Activated B cell treated with CpG ODN at 0.5 μM for 24 hours (primary cell): Measurements from ENCODE around the gene ISG20L2. TPM values are rescaled to one million over a fixed set of nuclear protein-coding genes. Genes with fewer than 3 reads are reported as not detected.

Experiments used
- ATAC-seq: fragments of 200-7000 bp; cut with Tn5 transposase; one replicate; pipeline ENCODE4 v1.10.0; 2021; ENCODE audit warnings: low read depth, mild to moderate bottlenecking, moderate library complexity
- CTCF ChIA-PET: fragments of 350-600 bp; sonication (Branson Sonifier 250); formaldehyde crosslinking; loops from one replicate; lab custom pipeline; 2021; ENCODE audit warnings: antibody characterized with exemption; lab: Charles Lee
- POLR2A ChIA-PET: fragments of 350-600 bp; sonication (Branson Sonifier 250); formaldehyde crosslinking; loops from one replicate; lab custom pipeline; 2021; ENCODE audit warnings: antibody characterized with exemption; lab: Charles Lee
- DNase-seq: peaks from one replicate; pipeline ENCODE4 v3.0.0; 2022
- H3K27ac Mint-ChIP-seq: one replicate; pipeline ENCODE4 v1.8.0; 2020; ENCODE audit warnings: mixed read lengths
- H3K27me3 Mint-ChIP-seq: one replicate; pipeline ENCODE4 v1.8.0; 2021; ENCODE audit warnings: mixed read lengths
- H3K36me3 Mint-ChIP-seq: one replicate; pipeline ENCODE4 v1.8.0; 2021; ENCODE audit warnings: low read depth, mixed read lengths
- H3K4me1 Mint-ChIP-seq: one replicate; pipeline ENCODE4 v1.8.0; 2021; ENCODE audit warnings: mixed read lengths
- H3K4me3 Mint-ChIP-seq: one replicate; pipeline ENCODE4 v1.8.0; 2020; ENCODE audit warnings: mild to moderate bottlenecking, mixed read lengths
- H3K9me3 Mint-ChIP-seq: one replicate; pipeline ENCODE4 v1.8.0; 2020; ENCODE audit warnings: mixed read lengths
- intact Hi-C: fragments of 100-400 bp; cut with micrococcal nuclease; formaldehyde crosslinking; loops from one replicate; pipeline ENCODE4 v1.15.1; 2024
- total RNA-seq: library from RNA; stranded (reverse); gene quantifications from 2 replicates; pipeline ENCODE4 v1.2.3, GENCODE V29; 2022
- TF ChIP-seq, protein P1 (sequence below): fragments of 200-600 bp; IDR thresholded peaks from one replicate; pipeline ENCODE4 v1.8.0; 2022; ENCODE audit warnings: antibody characterized with exemption, mild to moderate bottlenecking

Gene ISG20L2
- total RNA-seq, 1 donor from 2014 or later = 53.0 TPM

DNA sequence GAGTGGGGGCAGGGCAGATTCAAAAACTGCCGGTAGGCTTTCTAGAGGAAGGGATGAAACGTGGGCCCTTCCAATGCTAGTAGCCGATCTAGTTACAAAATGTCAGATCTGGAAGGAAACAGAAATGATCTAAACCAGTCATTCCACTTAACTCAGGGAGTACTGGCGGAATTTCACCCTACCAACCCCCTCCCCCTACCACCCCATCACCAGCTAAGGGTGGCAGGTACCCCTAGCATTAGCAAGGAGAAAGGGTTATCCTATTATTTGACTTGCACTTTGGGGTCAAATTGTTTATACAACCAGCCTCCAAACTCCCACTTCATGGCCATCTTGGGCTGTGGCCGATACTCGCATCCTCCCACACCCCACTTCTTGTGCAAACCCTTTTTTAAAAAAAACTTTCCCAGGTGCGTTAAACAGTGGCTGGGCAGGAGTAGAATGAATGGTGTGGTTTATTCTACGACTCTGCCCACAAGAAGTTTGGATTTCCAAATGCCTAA lies 13.0 kb upstream of the ISG20L2 start:
- peaks cover 72% of the 10 kb centered on the region for H3K36me3 Mint-ChIP-seq
- TF ChIP-seq, protein P1, sequence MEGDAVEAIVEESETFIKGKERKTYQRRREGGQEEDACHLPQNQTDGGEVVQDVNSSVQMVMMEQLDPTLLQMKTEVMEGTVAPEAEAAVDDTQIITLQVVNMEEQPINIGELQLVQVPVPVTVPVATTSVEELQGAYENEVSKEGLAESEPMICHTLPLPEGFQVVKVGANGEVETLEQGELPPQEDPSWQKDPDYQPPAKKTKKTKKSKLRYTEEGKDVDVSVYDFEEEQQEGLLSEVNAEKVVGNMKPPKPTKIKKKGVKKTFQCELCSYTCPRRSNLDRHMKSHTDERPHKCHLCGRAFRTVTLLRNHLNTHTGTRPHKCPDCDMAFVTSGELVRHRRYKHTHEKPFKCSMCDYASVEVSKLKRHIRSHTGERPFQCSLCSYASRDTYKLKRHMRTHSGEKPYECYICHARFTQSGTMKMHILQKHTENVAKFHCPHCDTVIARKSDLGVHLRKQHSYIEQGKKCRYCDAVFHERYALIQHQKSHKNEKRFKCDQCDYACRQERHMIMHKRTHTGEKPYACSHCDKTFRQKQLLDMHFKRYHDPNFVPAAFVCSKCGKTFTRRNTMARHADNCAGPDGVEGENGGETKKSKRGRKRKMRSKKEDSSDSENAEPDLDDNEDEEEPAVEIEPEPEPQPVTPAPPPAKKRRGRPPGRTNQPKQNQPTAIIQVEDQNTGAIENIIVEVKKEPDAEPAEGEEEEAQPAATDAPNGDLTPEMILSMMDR = no peak
- DNase-seq (no peak), ATAC-seq (no peak)
- no peaks in the 10 kb centered on the region for H3K27me3 Mint-ChIP-seq
- H3K4me3 Mint-ChIP-seq = peak overlapping the region; percentile 98
- ChIA-PET CTCF (interaction anchor here (0.7 to 2.1 kb wide), 6 partner anchors 10 to 52 kb away, joined by 3 to 18 read pairs (median 7); partner anchors contain the start of genes CRABP2, HDGF and PRCC), POLR2A (interaction anchor here (0.6 to 5.0 kb wide), 11 partner anchors 10 to 528 kb away, joined by 3 to 153 read pairs (median 7); partner anchors contain the start of genes HDGF, ISG20L2, MEF2D and METTL25B)
- H3K27ac Mint-ChIP-seq = peak overlapping the region; percentile 97
- H3K4me1 Mint-ChIP-seq = peaks cover 37% of the 10 kb centered on the region
- intact Hi-C loops = loop anchor here (1.0 to 2.0 kb wide), 5 partner anchors 10 to 687 kb away; partner anchors contain the start of genes HDGF, ISG20L2, LAMTOR2 and MEF2D
- no peaks in the 10 kb centered on the region for H3K9me3 Mint-ChIP-seq

DNA sequence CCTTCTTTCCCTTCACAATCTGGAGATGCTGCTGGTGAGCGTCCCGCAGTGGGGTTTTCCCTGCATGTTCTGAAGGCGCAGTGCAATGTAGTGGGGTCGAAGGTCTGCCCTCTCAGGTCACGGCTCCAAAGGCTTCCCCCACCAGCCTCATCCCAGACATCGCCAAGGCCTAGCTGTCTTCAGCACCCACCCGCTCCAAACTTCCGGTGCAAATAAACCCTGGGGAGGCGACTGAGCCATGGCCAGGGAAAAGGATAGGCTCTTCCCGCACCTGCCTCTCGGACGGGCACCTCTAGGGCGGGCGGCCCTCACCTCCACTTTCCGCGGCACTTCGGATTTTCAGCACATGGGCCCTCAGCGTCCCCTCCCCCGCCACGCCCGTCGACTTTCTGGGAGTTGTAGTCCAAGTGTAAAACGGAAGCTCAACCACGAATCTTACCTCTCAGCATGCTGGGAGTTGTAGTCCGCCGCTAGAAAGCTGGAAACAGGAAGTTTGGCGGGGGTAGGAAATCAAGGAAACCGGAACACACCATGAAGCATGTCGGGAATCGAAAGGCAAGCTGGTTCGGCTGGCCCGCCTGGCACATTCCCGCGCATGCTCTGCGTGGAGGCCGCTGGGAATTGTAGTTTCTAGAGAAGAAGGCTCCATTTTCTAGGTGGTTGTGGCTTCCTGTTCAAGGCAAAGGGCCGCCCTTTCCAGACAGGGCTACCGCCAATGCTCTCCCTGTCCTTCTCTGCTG lies 12.3 kb upstream of the ISG20L2 start, which contains the start of gene MRPL24:
Gene MRPL24 (minus strand): TSS at position 348 of the 740 bp plus-strand sequence. CDS start 2,384 bp downstream, outside the sequence.
- Mint-ChIP-seq H3K4me1 (peaks cover 33% of the 10 kb centered on the region), H3K9me3 (no peaks in the 10 kb centered on the region), H3K27me3 (no peaks in the 10 kb centered on the region), H3K4me3 (peak within 1 kb of the TSS; percentile 98), H3K36me3 (peaks cover 74% of the 10 kb centered on the region), H3K27ac (peak within 1 kb of the TSS; percentile 97)
- ATAC-seq = peak; percentile 89
- ChIA-PET CTCF (interaction anchor here (0.7 to 2.1 kb wide), 6 partner anchors 11 to 51 kb away, joined by 3 to 18 read pairs (median 7); partner anchors contain the start of genes CRABP2, HDGF and PRCC), POLR2A (interaction anchor here (0.6 to 5.0 kb wide), 11 partner anchors 10 to 528 kb away, joined by 3 to 153 read pairs (median 7); partner anchors contain the start of genes HDGF, ISG20L2, MEF2D and METTL25B)
- intact Hi-C loops = loop anchor here (1.0 to 2.0 kb wide), 5 partner anchors 10 to 687 kb away; partner anchors contain the start of genes HDGF, ISG20L2, LAMTOR2 and MEF2D
- TF ChIP-seq, protein P1 = no peak
- DNase-seq = peak; percentile 87

DNA sequence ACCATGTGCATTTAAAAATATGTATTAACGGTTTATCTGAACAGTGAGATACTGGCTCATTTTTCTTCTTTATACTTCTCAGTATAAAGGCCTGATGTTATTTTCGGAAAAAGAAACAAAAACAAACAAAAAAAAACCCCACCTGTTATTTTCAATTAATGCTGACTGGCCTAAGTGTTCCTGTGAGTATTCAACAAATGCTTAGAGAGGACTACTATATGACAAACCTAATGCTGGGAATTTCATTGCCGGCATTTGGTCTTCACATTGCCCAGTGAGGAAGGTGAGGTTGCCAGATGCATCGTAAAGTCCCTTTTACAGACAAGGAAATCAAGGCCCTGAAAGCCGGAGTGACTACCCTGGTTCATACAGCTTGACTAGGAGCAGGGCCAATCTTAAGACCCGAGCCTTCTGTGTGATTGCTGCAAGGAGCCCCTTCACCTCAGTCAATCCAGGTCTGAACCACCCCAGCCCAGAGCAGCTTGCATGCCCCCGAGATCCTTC lies 11.7 kb upstream of the ISG20L2 start:
- no peak for DNase-seq
- H3K4me1 Mint-ChIP-seq = peaks cover 28% of the 10 kb centered on the region

DNA sequence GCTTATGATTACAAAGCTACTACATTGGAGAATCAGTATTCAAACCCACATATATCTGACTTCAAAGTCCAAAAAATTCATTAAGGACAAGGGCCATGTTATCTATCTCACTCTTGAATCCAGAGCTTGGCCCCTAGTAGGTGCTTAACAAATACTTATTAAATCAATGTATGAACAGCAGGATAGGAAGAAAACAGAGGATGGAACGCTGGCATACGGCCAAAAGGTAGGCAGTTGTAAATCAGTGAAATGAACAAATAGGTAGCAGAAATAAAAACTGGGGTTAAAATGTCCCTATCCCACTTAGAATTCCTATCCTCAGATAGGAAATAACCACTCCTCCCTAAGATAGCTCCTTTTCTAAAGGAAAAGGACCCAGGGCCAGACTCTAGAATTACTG lies 10.3 kb upstream of the ISG20L2 start:
- H3K4me3 Mint-ChIP-seq = peak overlapping the region; percentile 3
- TF ChIP-seq, protein P1 = no peak
- H3K27me3 Mint-ChIP-seq = no peaks in the 10 kb centered on the region
- ATAC-seq (no peak), DNase-seq (no peak)
- intact Hi-C loops = no loop called here
- H3K27ac Mint-ChIP-seq = no peak overlapping the region
- CTCF ChIA-PET = interaction anchor here (0.7 to 1.1 kb wide), 2 partner anchors 13 to 100 kb away, joined by 3 to 4 read pairs; no protein-coding TSS in a partner anchor
- POLR2A ChIA-PET = interaction anchor here (1.0 to 1.6 kb wide), 4 partner anchors 10 to 28 kb away, joined by 3 to 10 read pairs (median 4); partner anchors contain the start of genes ISG20L2, METTL25B and PRCC
- peaks cover 28% of the 10 kb centered on the region for H3K4me1 Mint-ChIP-seq
- H3K9me3 Mint-ChIP-seq = no peaks in the 10 kb centered on the region
- H3K36me3 Mint-ChIP-seq = peaks cover 65% of the 10 kb centered on the region

More for the DNA sequence above, 11.7 kb upstream of the ISG20L2 start:
- Mint-ChIP-seq H3K27ac (peak overlapping the region; percentile 97), H3K9me3 (no peaks in the 10 kb centered on the region), H3K27me3 (no peaks in the 10 kb centered on the region), H3K4me3 (peak overlapping the region; percentile 98), H3K36me3 (peaks cover 73% of the 10 kb centered on the region)
- CTCF ChIA-PET = interaction anchor here (1.4 to 2.1 kb wide), 4 partner anchors 11 to 34 kb away, joined by 4 to 18 read pairs (median 13); partner anchors contain the start of genes CRABP2, HDGF and PRCC
- no peak for ATAC-seq
- POLR2A ChIA-PET = interaction anchor here (1.0 to 5.0 kb wide), 8 partner anchors 11 to 527 kb away, joined by 3 to 153 read pairs (median 8); partner anchors contain the start of genes HDGF, ISG20L2, MEF2D and METTL25B
- intact Hi-C loops = loop anchor here (2.0 kb wide), 1 partner anchor 239 kb away; the partner anchor contains the start of gene MEF2D
- TF ChIP-seq, protein P1 = no peak
